Measurements from ENCODE around the gene MRTFB. TPM values are rescaled to one million over a fixed set of nuclear protein-coding genes. Genes with fewer than 3 reads are reported as not detected.

The MRTFB gene
- total RNA-seq, 1 experiment from 2014 or later, result 30.0 TPM

DNA sequence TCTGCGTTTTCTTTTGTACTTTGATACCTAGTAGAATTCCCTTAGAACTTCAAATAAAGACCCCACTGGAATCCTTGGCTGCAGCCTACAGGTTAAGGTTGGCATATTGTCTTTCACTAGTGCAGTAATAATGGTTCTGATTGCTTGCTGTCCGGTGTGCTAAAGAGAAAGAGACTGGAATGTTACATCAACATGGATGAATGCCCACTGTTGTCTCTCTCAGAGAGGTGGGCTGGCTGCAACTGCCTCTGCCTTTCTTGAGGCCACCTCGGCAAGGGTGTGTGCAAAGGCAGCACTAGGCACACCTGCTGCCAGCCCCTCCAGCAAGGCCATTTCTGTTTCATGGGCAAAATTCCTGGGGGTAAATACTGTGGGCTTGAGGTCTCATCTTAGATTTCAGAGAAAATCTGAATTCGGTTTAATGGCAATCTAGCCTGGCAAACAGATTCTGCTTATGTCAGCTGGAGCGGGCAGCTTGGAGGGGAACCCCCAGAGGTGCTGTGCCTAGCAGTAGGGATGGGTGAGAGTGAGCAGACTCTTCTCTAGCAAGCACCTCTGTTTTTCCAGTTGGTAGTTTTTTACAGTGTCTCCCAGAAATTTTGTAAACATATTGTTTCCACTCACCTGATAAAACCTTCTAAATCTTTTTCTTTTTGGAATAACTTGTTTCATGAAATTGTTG is 54.0 kb downstream of the MRTFB start:
- CTCF ChIA-PET, result interaction anchor here (1.0 kb wide), 1 partner anchor 15 kb away, joined by 5 read pairs; no protein-coding TSS in a partner anchor
- peaks cover 13% of the 10 kb centered on the region for H3K36me3 Mint-ChIP-seq (ENCODE audit: insufficient read depth, unreplicated experiment)

GRCh38 chr16:14125708-14126107 is 54.6 kb downstream of the MRTFB start:
- Mint-ChIP-seq H3K4me1 (ENCODE audit: insufficient read depth, unreplicated experiment) (no peaks in the 10 kb centered on the region), H3K27me3 (ENCODE audit: insufficient read depth, unreplicated experiment) (no peaks in the 10 kb centered on the region), H3K27ac (ENCODE audit: low read depth, unreplicated experiment) (no peak overlapping the region), H3K9me3 (ENCODE audit: unreplicated experiment) (no peaks in the 10 kb centered on the region), H3K4me3 (ENCODE audit: unreplicated experiment) (no peak overlapping the region), H3K36me3 (ENCODE audit: insufficient read depth, unreplicated experiment) (peaks cover 16% of the 10 kb centered on the region)
- ChIA-PET POLR2A (interaction anchor here (0.6 to 0.7 kb wide), 2 partner anchors 32 to 323 kb away, joined by 3 read pairs; no protein-coding TSS in a partner anchor), CTCF (interaction anchor here (1.0 kb wide), 1 partner anchor 14 kb away, joined by 5 read pairs; no protein-coding TSS in a partner anchor)
- intact Hi-C loops (cut with micrococcal nuclease), result no loop called here
- TF ChIP-seq, protein P1, sequence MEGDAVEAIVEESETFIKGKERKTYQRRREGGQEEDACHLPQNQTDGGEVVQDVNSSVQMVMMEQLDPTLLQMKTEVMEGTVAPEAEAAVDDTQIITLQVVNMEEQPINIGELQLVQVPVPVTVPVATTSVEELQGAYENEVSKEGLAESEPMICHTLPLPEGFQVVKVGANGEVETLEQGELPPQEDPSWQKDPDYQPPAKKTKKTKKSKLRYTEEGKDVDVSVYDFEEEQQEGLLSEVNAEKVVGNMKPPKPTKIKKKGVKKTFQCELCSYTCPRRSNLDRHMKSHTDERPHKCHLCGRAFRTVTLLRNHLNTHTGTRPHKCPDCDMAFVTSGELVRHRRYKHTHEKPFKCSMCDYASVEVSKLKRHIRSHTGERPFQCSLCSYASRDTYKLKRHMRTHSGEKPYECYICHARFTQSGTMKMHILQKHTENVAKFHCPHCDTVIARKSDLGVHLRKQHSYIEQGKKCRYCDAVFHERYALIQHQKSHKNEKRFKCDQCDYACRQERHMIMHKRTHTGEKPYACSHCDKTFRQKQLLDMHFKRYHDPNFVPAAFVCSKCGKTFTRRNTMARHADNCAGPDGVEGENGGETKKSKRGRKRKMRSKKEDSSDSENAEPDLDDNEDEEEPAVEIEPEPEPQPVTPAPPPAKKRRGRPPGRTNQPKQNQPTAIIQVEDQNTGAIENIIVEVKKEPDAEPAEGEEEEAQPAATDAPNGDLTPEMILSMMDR (IDR thresholded peaks at IDR 0.05; ENCODE audit: unreplicated experiment), result no peak
- DNase-seq (ENCODE audit: unreplicated experiment), result no peak
- BruUV-seq (replicated peaks), result no TSS peak

More for the DNA sequence above, 54.0 kb downstream of the MRTFB start:
- POLR2A ChIA-PET, result interaction anchor here (0.7 kb wide), 1 partner anchor 31 kb away, joined by 3 read pairs; no protein-coding TSS in a partner anchor
- no peak for DNase-seq (ENCODE audit: unreplicated experiment)
- no peaks in the 10 kb centered on the region for H3K9me3 Mint-ChIP-seq (ENCODE audit: unreplicated experiment)
- no peaks in the 10 kb centered on the region for H3K4me1 Mint-ChIP-seq (ENCODE audit: insufficient read depth, unreplicated experiment)
- H3K4me3 Mint-ChIP-seq (ENCODE audit: unreplicated experiment), result no peak overlapping the region
- H3K27ac Mint-ChIP-seq (ENCODE audit: low read depth, unreplicated experiment), result no peak overlapping the region
- BruUV-seq (replicated peaks), result no TSS peak
- TF ChIP-seq, protein P1 (IDR thresholded peaks at IDR 0.05; ENCODE audit: unreplicated experiment), result no peak
- intact Hi-C loops (cut with micrococcal nuclease), result no loop called here
- no peaks in the 10 kb centered on the region for H3K27me3 Mint-ChIP-seq (ENCODE audit: insufficient read depth, unreplicated experiment)

DNA sequence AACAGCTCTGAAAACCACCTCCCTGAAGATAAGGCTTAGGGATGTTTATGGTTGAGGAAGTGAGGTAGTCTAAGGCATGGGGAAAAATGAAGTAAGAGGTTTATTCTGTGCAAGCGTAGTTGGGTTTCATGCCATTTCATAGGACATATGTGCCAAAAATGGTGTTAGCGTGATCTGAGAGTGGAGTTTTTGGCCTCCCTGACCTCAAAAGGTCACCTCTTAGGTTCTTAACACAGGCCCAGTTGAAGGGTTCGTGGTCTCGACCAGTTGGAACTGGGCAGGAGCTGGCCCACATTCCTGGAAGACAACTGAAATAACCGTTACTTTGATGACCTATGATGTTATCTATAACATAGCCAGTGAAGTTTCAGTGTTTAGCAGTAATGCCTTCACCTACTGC is 57.0 kb downstream of the MRTFB start:
- ChIA-PET POLR2A (no interaction called here), CTCF (interaction anchor here (0.6 kb wide), 1 partner anchor 123 kb away, joined by 3 read pairs; no protein-coding TSS in a partner anchor)
- Mint-ChIP-seq H3K27me3 (ENCODE audit: insufficient read depth, unreplicated experiment) (no peaks in the 10 kb centered on the region), H3K4me1 (ENCODE audit: insufficient read depth, unreplicated experiment) (no peaks in the 10 kb centered on the region), H3K9me3 (ENCODE audit: unreplicated experiment) (no peaks in the 10 kb centered on the region), H3K4me3 (ENCODE audit: unreplicated experiment) (no peak overlapping the region), H3K36me3 (ENCODE audit: insufficient read depth, unreplicated experiment) (peaks cover 10% of the 10 kb centered on the region), H3K27ac (ENCODE audit: low read depth, unreplicated experiment) (no peak overlapping the region)
- TF ChIP-seq, protein P1 (IDR thresholded peaks at IDR 0.05; ENCODE audit: unreplicated experiment), result no peak
- DNase-seq (ENCODE audit: unreplicated experiment), result no peak
- intact Hi-C loops (cut with micrococcal nuclease), result no loop called here
- no TSS peak for BruUV-seq (replicated peaks)

DNA sequence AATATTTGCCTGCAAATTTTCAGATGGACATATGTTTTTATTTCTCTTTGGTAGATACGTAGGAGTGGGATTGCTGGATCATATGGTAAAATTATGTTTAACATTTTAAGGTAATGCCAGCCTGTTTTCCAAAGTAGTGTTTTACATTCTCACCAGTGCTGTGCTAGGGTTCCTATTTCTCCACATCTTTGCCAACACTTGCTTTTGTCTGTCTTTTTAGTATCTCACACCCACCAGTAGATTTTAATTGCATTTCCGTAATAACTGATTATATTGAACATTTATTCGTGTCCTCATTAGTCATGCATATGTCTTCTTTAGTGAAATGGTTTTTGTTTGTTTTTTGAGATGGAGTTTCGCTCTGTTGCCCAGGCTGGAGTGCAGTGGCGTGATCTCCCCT is 58.4 kb downstream of the MRTFB start:
- Mint-ChIP-seq H3K27me3 (ENCODE audit: insufficient read depth, unreplicated experiment) (no peaks in the 10 kb centered on the region), H3K9me3 (ENCODE audit: unreplicated experiment) (no peaks in the 10 kb centered on the region), H3K4me3 (ENCODE audit: unreplicated experiment) (no peak overlapping the region), H3K36me3 (ENCODE audit: insufficient read depth, unreplicated experiment) (peaks cover 10% of the 10 kb centered on the region), H3K4me1 (ENCODE audit: insufficient read depth, unreplicated experiment) (no peaks in the 10 kb centered on the region), H3K27ac (ENCODE audit: low read depth, unreplicated experiment) (no peak overlapping the region)
- no peak for DNase-seq (ENCODE audit: unreplicated experiment)
- POLR2A ChIA-PET, result no interaction called here
- intact Hi-C loops (cut with micrococcal nuclease), result no loop called here
- TF ChIP-seq, protein P1 (IDR thresholded peaks at IDR 0.05; ENCODE audit: unreplicated experiment), result no peak
- CTCF ChIA-PET, result no interaction called here
- BruUV-seq (replicated peaks), result no TSS peak

Data from MCF 10A (cell line).